IMR-90 (cell line): Measurements from ENCODE around the gene ADAM12.

ENCODE experiments used
- BHLHE40 ChIP-seq: fragments of 150-350 bp; IDR thresholded peaks from 2 replicates; pipeline ENCODE4 v1.6.1; 2016; ENCODE audit warnings: mild to moderate bottlenecking, low read depth, low read length
- CEBPB ChIP-seq: IDR thresholded peaks from 2 replicates; pipeline ENCODE4 v1.6.1; 2012; ENCODE audit warnings: low read depth, low read length, improper control_type of control experiment
- CTCF ChIP-seq: conservative IDR thresholded peaks from 2 replicates; pipeline ENCODE4 v1.5.1; 2012; ENCODE audit warnings: mild to moderate bottlenecking, low read depth, low read length, improper control_type of control experiment
- ELK1 ChIP-seq: fragments of 150-350 bp; IDR thresholded peaks from 2 replicates; pipeline ENCODE4 v1.6.1; 2016; ENCODE audit warnings: low read depth, mild to moderate bottlenecking, low read length, moderate library complexity, borderline replicate concordance
- FOS ChIP-seq: fragments of 150-350 bp; IDR thresholded peaks from 2 replicates; pipeline ENCODE4 v1.6.1; 2016; ENCODE audit warnings: low read depth, low read length
- MAFK ChIP-seq: IDR thresholded peaks from 2 replicates; pipeline ENCODE4 v1.6.1; 2012; ENCODE audit warnings: low read depth, low read length, improper control_type of control experiment
- MXI1 ChIP-seq: IDR thresholded peaks from 2 replicates; pipeline ENCODE4 v1.6.1; 2012; ENCODE audit warnings: low read depth, mild to moderate bottlenecking, low read length, moderate library complexity, borderline replicate concordance
- POLR2A ChIP-seq: IDR thresholded peaks from 2 replicates; pipeline ENCODE4 v1.6.1; 2012; ENCODE audit warnings: mild to moderate bottlenecking, low read depth, low read length
- RAD21 ChIP-seq: IDR thresholded peaks from 2 replicates; pipeline ENCODE4 v1.6.1; 2012; ENCODE audit warnings: low read length, improper control_type of control experiment
- RFX5 ChIP-seq: IDR thresholded peaks from 2 replicates; pipeline ENCODE4 v1.8.0; 2012; ENCODE audit warnings: low read depth, mild to moderate bottlenecking, low read length, moderate library complexity
- SMC3 ChIP-seq: fragments of 150-350 bp; IDR thresholded peaks from 2 replicates; pipeline ENCODE4 v1.6.1; 2016; ENCODE audit warnings: low read depth, mild to moderate bottlenecking, antibody characterized with exemption, low read length, moderate library complexity

GRCh38 chr10:125997586-125997985, 390.7 kb downstream of the ADAM12 start:
- TF ChIP-seq POLR2A: no peak
- no peak for TF ChIP-seq BHLHE40
- TF ChIP-seq CEBPB: no peak
- no peak for TF ChIP-seq CTCF
- TF ChIP-seq FOS: no peak
- no peak for TF ChIP-seq RFX5
- no peak for TF ChIP-seq RAD21
- no peak for TF ChIP-seq ELK1
- TF ChIP-seq SMC3: no peak
- no peak for TF ChIP-seq MXI1
- TF ChIP-seq MAFK: no peak
